Erythroblast (primary cell): Measurements from ENCODE around the gene KRT76.

Experiments used
- GATA1 ChIP-seq: IDR thresholded peaks from 2 replicates; pipeline ENCODE4 v1.6.1; 2011; ENCODE audit warnings: low read depth, mild to moderate bottlenecking, control low read depth, low read length, moderate library complexity
- POLR2A ChIP-seq: IDR thresholded peaks from 2 replicates; pipeline ENCODE4 v1.6.1; 2011; ENCODE audit warnings: mild to moderate bottlenecking, low read length

GRCh38 chr12:52728374-52728773 lies 48.8 kb downstream of the KRT76 start:
- TF ChIP-seq POLR2A (no peak), GATA1 (no peak)
